OCI-LY7 (cell line): ENCODE measurements around the gene STING1. TPM values are rescaled to one million over a fixed set of nuclear protein-coding genes. Genes with fewer than 3 reads are reported as not detected.

Experiments
- BruUV-seq: library from RNA; stranded (reverse); fragments of 400-500 nt; replicated peaks from 2 replicates; lab custom pipeline; 2021; lab: Mats Ljungman, UMichigan
- CTCF ChIA-PET: fragments of 300-600 bp; sonication (Branson Sonifier 250); formaldehyde crosslinking; loops from one replicate; lab custom pipeline; 2022; ENCODE audit warnings: antibody characterized with exemption; ENCODE audit not compliant: unreplicated experiment; lab: Charles Lee
- POLR2A ChIA-PET: fragments of 300-600 bp; sonication (Branson Sonifier 250); formaldehyde crosslinking; loops from one replicate; lab custom pipeline; 2022; ENCODE audit warnings: antibody characterized with exemption; lab: Charles Lee
- DNase-seq: peaks from one replicate; pipeline ENCODE4 v3.0.0-alpha.2; 2015; ENCODE audit warnings: low spot score
- H2AFZ ChIP-seq: fragments of 200-600 bp; sonication (generic), shearing (Covaris generic); 2 replicates; pipeline ENCODE4 v1.6.1; 2014; ENCODE audit warnings: mild to moderate bottlenecking, antibody characterized with exemption, low read length, moderate library complexity
- H3K27ac ChIP-seq: fragments of 200-600 bp; sonication (generic); 2 replicates; pipeline ENCODE4 v1.5.1; 2014; ENCODE audit warnings: mixed run types, low read depth, mild to moderate bottlenecking, moderate library complexity, low read length, inconsistent platforms; ENCODE audit not compliant: poor library complexity, severe bottlenecking
- H3K36me3 ChIP-seq: fragments of 200-600 bp; sonication (generic); 2 replicates; pipeline ENCODE4 v1.6.1; 2014; ENCODE audit warnings: mild to moderate bottlenecking, antibody characterized with exemption, low read length, moderate library complexity, mixed read lengths; ENCODE audit not compliant: insufficient read depth
- H3K4me1 ChIP-seq: fragments of 200-600 bp; sonication (generic); 2 replicates; pipeline ENCODE4 v1.5.1; 2014; ENCODE audit warnings: mild to moderate bottlenecking, low read length; ENCODE audit not compliant: insufficient read depth, poor library complexity, severe bottlenecking
- H3K4me2 ChIP-seq: fragments of 200-600 bp; sonication (generic); 2 replicates; pipeline ENCODE4 v1.6.1; 2014; ENCODE audit warnings: mild to moderate bottlenecking, low read length
- H3K4me3 ChIP-seq: fragments of 200-600 bp; sonication (generic); 2 replicates; pipeline ENCODE4 v1.5.1; 2014; ENCODE audit warnings: mild to moderate bottlenecking, low read depth, low read length; ENCODE audit not compliant: poor library complexity, severe bottlenecking
- H3K79me2 ChIP-seq: fragments of 200-600 bp; sonication (generic); 2 replicates; pipeline ENCODE4 v1.6.1; 2016; ENCODE audit warnings: low read depth, mild to moderate bottlenecking, low read length, moderate library complexity, mixed read lengths; ENCODE audit not compliant: insufficient read depth
- H3K9me2 ChIP-seq: fragments of 200-600 bp; sonication (generic); 2 replicates; pipeline ENCODE4 v1.6.1; 2016; ENCODE audit warnings: mild to moderate bottlenecking, low read length, mixed read lengths; ENCODE audit not compliant: insufficient read depth
- H3K9me3 ChIP-seq: fragments of 200-600 bp; sonication (generic); 2 replicates; pipeline ENCODE4 v1.6.1; 2014; ENCODE audit warnings: mild to moderate bottlenecking, mixed run types, low read length, mixed read lengths
- H4K20me1 ChIP-seq: fragments of 200-600 bp; sonication (generic); 2 replicates; pipeline ENCODE4 v1.6.1; 2014; ENCODE audit warnings: mild to moderate bottlenecking, antibody characterized with exemption, low read length, moderate library complexity, mixed read lengths; ENCODE audit not compliant: insufficient read depth
- CTCF ChIP-seq: fragments of 200-600 bp; sonication (generic); conservative IDR thresholded peaks from 2 replicates; pipeline ENCODE4 v1.5.1; 2014; ENCODE audit warnings: mild to moderate bottlenecking, antibody characterized with exemption, low read length, moderate library complexity, mixed read lengths
- EZH2phosphoT487 ChIP-seq: fragments of 200-600 bp; sonication (generic); IDR thresholded peaks from 2 replicates; pipeline ENCODE4 v1.6.1; 2018; ENCODE audit warnings: low read depth, borderline replicate concordance, mild to moderate bottlenecking, mixed run types, antibody characterized with exemption, low read length, moderate library complexity, mixed read lengths
- intact Hi-C: fragments of 100-400 bp; cut with micrococcal nuclease; formaldehyde crosslinking; loops from one replicate; pipeline ENCODE4 v1.10.0; 2022; ENCODE audit not compliant: unreplicated experiment
- total RNA-seq, 2 experiments: library from RNA; depleted of rRNA in 1 of 2; stranded (reverse); fragments of >200 nt in 1 of 2; shearing (Covaris generic) in 1 of 2; gene quantifications; 2 replicates each; pipeline ENCODE4 v1.2.3, GENCODE V29; 2014 to 2022

The STING1 gene
- total RNA-seq, 2 experiments from 2014 or later, result 0.44 TPM; not detected in 1

GRCh38 chr5:139457653-139458306, 24.8 kb downstream of the STING1 start:
- Histone ChIP-seq H3K9me3 (no peaks in the 10 kb centered on the region), H3K9me2 (no peaks in the 10 kb centered on the region), H2AFZ (no peak overlapping the region), H3K4me3 (no peak overlapping the region), H3K27ac (no peak overlapping the region), H3K4me1 (peaks cover 8% of the 10 kb centered on the region), H3K79me2 (no peaks in the 10 kb centered on the region), H3K36me3 (no peaks in the 10 kb centered on the region), H3K4me2 (no peak overlapping the region), H4K20me1 (no peaks in the 10 kb centered on the region)
- TF ChIP-seq EZH2phosphoT487 (no peak), CTCF (no peak)
- BruUV-seq, result no TSS peak
- ChIA-PET CTCF (interaction anchor here (0.5 kb wide), 1 partner anchor 124 kb away, joined by 3 read pairs; no protein-coding TSS in a partner anchor), POLR2A (interaction anchor here (0.6 to 1.2 kb wide), 8 partner anchors 7 to 1113 kb away, joined by 3 to 6 read pairs (median 4); partner anchors contain the start of gene DNAJC18)
- DNase-seq, result no peak
- intact Hi-C loops, result no loop called here

- Histone ChIP-seq H3K9me3 (no peaks in the 10 kb centered on the region), H3K27ac (no peak overlapping the region), H4K20me1 (no peaks in the 10 kb centered on the region), H3K4me1 (peaks cover 8% of the 10 kb centered on the region), H3K4me2 (no peak overlapping the region), H3K4me3 (no peak overlapping the region), H3K79me2 (no peaks in the 10 kb centered on the region), H3K36me3 (no peaks in the 10 kb centered on the region), H3K9me2 (no peaks in the 10 kb centered on the region), H2AFZ (no peak overlapping the region)
- BruUV-seq, result no TSS peak
- CTCF ChIA-PET, result interaction anchor here (0.5 kb wide), 1 partner anchor 124 kb away, joined by 3 read pairs; no protein-coding TSS in a partner anchor
- DNase-seq, result no peak
- TF ChIP-seq CTCF (no peak), EZH2phosphoT487 (no peak)
- intact Hi-C loops, result no loop called here
- POLR2A ChIA-PET, result interaction anchor here (1.2 kb wide), 1 partner anchor 18 kb away, joined by 6 read pairs; the partner anchor contains the start of gene DNAJC18
Measured at GRCh38 chr5:139457241-139457640, 25.3 kb downstream of the STING1 start.

- POLR2A ChIA-PET, result no interaction called here
- no peak for DNase-seq
- H3K4me1 ChIP-seq, result peaks cover 8% of the 10 kb centered on the region
- H3K9me3 ChIP-seq, result no peaks in the 10 kb centered on the region
- no peaks in the 10 kb centered on the region for H3K9me2 ChIP-seq
- TF ChIP-seq EZH2phosphoT487 (no peak), CTCF (no peak)
- no peak overlapping the region for H3K4me3 ChIP-seq
- no peak overlapping the region for H3K4me2 ChIP-seq
- H2AFZ ChIP-seq, result no peak overlapping the region
- H3K79me2 ChIP-seq, result no peaks in the 10 kb centered on the region
- H3K36me3 ChIP-seq, result no peaks in the 10 kb centered on the region
- no TSS peak for BruUV-seq
- no peak overlapping the region for H3K27ac ChIP-seq
- CTCF ChIA-PET, result no interaction called here
- intact Hi-C loops, result no loop called here
- H4K20me1 ChIP-seq, result no peaks in the 10 kb centered on the region
Measured at GRCh38 chr5:139456776-139457175, 25.8 kb downstream of the STING1 start.
